Measurements from ENCODE around the gene UCK2. TPM values are rescaled to one million over a fixed set of nuclear protein-coding genes. Genes with fewer than 3 reads are reported as not detected.

UCK2 gene
- total RNA-seq, 1 donor from 2014 or later, result 62.4 TPM

DNA sequence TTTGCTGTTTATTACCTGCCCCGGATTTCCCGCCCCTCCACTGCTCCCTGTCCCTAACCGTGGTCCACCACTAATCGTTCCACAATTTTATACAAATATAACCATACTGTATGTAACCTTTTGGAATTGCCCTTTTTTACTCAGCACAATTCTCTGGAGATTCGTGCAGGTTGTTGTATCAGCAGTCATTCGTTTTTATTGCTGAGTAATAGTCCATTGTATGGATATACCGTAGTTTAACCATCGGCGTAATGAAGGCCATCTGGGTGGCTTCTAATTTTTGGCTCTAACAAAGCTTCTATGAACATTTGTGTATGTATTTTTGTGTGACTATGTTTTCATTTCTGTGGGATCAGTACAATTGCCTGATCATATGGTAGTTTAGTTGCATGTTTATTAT, 50.0 kb downstream of the UCK2 start:
- no peak for DNase-seq (ENCODE audit: low read depth)
- TF ChIP-seq, protein P1, sequence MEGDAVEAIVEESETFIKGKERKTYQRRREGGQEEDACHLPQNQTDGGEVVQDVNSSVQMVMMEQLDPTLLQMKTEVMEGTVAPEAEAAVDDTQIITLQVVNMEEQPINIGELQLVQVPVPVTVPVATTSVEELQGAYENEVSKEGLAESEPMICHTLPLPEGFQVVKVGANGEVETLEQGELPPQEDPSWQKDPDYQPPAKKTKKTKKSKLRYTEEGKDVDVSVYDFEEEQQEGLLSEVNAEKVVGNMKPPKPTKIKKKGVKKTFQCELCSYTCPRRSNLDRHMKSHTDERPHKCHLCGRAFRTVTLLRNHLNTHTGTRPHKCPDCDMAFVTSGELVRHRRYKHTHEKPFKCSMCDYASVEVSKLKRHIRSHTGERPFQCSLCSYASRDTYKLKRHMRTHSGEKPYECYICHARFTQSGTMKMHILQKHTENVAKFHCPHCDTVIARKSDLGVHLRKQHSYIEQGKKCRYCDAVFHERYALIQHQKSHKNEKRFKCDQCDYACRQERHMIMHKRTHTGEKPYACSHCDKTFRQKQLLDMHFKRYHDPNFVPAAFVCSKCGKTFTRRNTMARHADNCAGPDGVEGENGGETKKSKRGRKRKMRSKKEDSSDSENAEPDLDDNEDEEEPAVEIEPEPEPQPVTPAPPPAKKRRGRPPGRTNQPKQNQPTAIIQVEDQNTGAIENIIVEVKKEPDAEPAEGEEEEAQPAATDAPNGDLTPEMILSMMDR (conservative IDR thresholded peaks at IDR 0.05; ENCODE audit: low read depth, low read length), result no peak
- H3K4me3 ChIP-seq (ENCODE audit: low read depth, low read length), result no peak overlapping the region

DNA sequence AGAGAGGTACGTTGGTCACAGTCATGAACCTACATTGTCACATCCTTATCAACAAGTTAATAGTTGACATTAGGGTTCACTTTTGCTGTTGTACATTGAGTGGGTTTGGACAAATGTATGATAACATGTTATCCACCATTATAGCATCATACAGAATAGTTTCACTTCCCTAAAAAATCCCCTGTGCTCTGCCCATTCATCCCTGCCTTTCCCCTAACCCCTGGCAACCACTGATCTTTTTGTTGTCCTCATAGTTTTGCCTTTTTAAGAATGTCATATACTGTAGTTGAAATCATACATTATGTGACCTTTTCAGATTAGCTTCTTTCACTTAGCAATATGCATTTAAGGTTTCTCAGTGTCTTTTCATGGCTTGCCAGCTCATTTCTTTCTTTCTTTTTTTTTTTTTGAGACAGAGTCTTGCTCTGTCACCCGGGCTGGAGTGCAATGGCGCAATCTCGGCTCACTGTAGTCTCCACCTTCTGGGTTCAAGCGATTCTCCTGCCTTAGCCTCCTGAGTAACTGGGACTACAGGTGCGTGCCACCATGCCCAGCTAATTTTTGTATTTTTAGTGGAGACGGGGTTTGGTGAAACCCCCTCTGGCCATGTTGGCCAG, 50.6 kb downstream of the UCK2 start:
- DNase-seq (ENCODE audit: low read depth), result no peak
- no peak overlapping the region for H3K4me3 ChIP-seq (ENCODE audit: low read depth, low read length)
- TF ChIP-seq, protein P1 (conservative IDR thresholded peaks at IDR 0.05; ENCODE audit: low read depth, low read length), result no peak

DNA sequence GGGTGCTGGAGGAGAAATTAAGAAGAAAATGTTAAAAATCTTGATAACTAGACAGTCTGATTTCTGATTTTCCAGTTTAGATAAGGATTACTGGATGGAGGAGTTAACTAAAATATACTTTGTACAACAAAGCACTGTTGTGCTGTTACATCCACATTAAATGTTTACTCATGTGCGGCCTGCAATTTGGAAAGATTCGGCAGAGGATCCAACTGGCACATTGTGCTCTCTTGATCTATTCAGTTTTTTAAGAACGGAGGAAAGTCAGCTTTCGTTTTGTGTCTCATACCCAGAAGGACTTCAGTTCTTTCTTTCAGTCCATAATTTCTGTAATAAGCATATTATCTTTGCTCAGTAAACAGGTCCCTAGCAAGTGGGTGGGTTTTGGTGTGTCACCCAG, 52.5 kb downstream of the UCK2 start:
- TF ChIP-seq, protein P1 (conservative IDR thresholded peaks at IDR 0.05; ENCODE audit: low read depth, low read length), result no peak
- no peak for DNase-seq (ENCODE audit: low read depth)

DNA sequence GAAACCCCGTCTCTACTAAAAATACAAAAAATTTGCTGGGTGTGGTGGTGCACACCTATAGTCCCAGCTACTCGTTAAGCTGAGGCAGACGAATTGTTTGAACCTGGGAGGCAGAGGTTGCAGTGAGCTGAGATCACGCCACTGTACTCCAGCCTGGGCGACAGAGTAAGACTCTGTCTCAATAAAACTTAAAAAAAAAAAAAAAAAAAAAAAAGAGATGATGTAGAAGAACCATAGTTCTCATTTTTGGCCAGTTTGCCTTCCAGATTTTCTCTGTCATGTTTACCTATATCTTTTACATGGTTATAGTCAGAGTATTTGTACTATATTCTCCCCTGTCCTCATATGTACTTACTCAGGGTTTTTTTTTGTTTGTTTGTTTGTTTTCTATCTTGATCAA, 53.6 kb downstream of the UCK2 start:
- TF ChIP-seq, protein P1 (conservative IDR thresholded peaks at IDR 0.05; ENCODE audit: low read depth, low read length), result no peak
- DNase-seq (ENCODE audit: low read depth), result no peak
- H3K4me3 ChIP-seq (ENCODE audit: low read depth, low read length), result no peak overlapping the region

More for the DNA sequence above, 52.5 kb downstream of the UCK2 start:
- H3K4me3 ChIP-seq (ENCODE audit: low read depth, low read length), result no peak overlapping the region

DNA sequence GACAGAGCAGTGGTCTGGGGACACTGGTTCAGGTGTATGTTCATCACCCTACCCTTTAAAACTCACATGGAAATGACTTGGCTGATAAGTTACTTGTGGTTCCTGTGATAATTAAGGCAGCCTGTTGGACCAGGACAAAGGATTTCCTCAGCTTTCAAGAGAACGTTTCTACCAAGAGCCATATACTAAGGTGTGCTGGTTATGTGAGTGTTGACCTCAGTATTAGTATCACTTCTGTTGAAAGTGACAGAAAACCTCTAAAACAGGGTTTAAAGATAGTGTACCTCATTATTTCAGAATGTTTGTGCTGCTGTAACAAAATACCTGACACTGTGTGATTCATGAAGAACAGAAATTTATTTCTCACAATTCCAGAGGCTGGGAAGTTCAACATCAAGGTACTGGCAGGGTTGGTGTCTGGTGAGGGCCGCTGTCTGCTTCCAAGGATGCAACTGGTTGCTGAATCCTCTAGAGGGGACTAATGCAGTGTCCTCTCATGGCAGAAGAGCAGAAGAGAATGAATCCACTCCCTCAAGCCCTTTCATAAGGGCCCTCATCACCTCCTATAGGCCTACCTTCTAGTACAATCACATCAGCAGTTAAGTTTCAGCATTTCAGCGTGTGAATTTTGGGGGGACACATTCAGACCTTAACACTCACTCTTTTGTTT, 54.9 kb downstream of the UCK2 start:
- DNase-seq (ENCODE audit: low read depth), result no peak
- H3K4me3 ChIP-seq (ENCODE audit: low read depth, low read length), result no peak overlapping the region
- TF ChIP-seq, protein P1 (conservative IDR thresholded peaks at IDR 0.05; ENCODE audit: low read depth, low read length), result no peak

DNA sequence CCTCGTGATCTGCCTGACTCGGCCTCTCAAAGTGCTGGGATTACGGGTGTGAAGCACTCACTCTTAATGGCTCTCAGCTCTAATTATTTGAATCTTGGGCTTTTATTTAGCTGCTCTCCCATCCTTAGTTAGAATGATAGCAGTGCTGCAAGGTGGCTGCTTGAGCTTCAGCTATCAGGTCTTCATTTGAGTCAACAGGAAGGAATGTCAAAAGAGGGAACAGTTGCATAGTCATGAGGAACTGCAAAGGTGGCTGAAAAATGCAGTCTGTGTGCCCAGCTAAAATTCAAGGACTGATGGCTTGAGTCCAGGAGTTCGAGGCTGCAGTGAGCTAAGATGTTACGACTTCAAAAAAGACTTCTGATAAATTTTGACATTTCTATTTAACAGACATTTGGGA, 55.6 kb downstream of the UCK2 start:
- TF ChIP-seq, protein P1 (conservative IDR thresholded peaks at IDR 0.05; ENCODE audit: low read depth, low read length), result no peak
- H3K4me3 ChIP-seq (ENCODE audit: low read depth, low read length), result no peak overlapping the region
- no peak for DNase-seq (ENCODE audit: low read depth)
